Subcutaneous adipose tissue (tissue), 4 donors: ENCODE data around the gene BUD23. TPM values are rescaled to one million over a fixed set of nuclear protein-coding genes. Genes with fewer than 3 reads are reported as not detected.

ENCODE experiments used
- total RNA-seq, 4 donors: library from RNA; depleted of rRNA; stranded (reverse); fragments of >200 nt; gene quantifications; one replicate each; pipeline ENCODE4 v1.1.0, GENCODE V29; 2016
- TF ChIP-seq, protein P1 (sequence below): fragments of 450-650 bp; IDR thresholded peaks from one replicate; pipeline ENCODE4 v1.5.1; 2016; ENCODE audit warnings: low read depth, mild to moderate bottlenecking, control low read depth, antibody characterized with exemption, moderate library complexity

Gene BUD23
- total RNA-seq, 4 donors from 2014 or later = 24.0 to 41.1 (median 32.8) TPM

DNA sequence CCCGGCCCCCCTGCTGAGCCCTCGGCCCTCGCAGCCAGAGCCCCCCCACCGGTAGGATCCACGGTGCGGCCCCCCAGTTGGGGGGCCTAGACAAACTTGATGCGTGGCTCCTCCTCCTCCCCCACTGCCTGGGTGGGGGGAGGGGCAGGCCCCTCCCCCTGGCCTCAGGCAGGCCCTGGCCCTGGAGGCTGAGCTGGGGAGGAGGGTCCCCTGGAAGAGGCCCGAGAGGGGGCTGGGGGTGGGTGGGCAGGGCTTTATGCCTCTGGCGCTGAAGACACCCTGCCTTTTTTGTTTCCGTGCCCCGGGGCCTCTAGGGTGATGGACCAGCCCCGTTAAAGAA is 12.1 kb upstream of the BUD23 start:
- TF ChIP-seq, protein P1, sequence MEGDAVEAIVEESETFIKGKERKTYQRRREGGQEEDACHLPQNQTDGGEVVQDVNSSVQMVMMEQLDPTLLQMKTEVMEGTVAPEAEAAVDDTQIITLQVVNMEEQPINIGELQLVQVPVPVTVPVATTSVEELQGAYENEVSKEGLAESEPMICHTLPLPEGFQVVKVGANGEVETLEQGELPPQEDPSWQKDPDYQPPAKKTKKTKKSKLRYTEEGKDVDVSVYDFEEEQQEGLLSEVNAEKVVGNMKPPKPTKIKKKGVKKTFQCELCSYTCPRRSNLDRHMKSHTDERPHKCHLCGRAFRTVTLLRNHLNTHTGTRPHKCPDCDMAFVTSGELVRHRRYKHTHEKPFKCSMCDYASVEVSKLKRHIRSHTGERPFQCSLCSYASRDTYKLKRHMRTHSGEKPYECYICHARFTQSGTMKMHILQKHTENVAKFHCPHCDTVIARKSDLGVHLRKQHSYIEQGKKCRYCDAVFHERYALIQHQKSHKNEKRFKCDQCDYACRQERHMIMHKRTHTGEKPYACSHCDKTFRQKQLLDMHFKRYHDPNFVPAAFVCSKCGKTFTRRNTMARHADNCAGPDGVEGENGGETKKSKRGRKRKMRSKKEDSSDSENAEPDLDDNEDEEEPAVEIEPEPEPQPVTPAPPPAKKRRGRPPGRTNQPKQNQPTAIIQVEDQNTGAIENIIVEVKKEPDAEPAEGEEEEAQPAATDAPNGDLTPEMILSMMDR = no peak

DNA sequence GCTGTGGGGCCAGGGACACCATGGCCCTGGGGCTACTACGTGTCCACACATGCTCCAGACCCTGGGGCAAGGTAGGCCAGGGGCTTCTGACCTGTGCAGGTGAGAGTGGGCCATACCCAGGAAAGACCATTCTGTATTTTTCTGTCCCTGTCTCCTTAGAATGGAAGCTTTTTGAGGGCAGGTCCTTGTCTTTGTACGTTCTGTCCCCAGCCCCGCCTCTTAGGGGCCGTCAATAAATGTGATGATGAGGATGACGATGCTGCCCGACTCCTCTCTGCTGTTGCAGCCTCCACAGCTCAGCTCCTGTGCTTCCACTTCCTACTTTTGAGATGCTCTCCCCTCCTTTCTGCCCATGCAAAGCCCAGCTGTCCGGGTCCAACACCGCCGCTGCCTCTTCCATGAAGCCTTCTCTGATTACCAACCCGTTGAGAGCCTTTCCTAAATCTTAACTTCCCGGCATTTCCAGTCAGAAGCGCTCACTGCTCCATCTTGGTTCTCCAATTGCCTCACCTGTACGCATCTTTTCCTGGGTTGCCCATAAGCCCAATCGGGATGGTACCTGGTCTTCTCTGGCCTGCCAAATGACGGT is 11.4 kb upstream of the BUD23 start:
- TF ChIP-seq, protein P1 = no peak

DNA sequence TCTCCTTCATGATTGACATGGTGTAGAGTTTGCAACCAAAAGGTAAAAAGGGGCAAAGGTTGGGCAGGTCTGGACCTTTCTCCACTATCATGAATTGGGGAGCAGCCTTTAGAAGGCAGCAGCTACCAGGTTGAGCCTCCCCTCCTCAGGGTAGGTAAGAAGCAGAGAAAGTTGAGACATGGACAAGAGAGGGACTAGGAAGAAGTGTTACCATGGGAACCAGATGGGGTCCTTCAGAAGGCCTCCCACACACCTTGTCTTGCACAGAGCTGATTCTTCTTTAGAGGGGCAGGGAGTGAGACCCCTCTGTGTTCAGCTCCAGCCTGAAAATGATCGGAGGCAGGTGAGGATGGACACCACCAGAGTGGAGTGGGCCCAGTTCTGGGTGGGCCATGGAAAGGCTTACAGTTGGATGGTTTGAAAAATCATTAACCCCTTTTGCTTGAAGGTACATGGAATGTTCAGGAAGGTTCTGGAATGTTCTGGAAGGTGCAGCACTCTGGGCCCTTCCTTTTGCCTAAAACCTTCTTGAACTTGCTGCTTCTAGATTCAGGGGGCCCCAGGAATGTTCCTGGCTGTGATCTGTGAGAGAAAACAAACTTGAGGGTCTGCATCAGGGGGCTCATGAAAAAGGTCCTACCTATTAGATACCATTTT is 8.8 kb upstream of the BUD23 start:
- TF ChIP-seq, protein P1 = no peak

DNA sequence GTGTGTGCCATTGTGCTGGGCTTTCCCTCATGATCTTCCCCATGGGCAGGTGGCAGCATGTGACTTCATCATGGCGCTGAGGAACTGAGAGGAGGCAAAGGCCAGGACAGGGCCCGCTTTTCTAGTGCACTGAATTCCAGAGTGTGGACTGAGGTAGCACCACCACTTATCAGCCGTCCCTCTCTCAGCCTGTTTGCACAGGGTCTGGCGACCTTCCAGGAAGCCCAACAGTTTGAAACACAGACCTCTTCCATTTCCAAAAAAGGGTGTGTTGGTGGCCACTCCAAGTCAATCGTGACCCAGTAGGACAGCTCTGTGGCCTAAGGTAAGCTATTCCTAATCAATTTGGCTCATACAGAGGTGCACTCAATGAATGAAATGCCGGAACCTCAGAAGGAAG is 4.5 kb upstream of the BUD23 start:
- TF ChIP-seq, protein P1 = no peak

DNA sequence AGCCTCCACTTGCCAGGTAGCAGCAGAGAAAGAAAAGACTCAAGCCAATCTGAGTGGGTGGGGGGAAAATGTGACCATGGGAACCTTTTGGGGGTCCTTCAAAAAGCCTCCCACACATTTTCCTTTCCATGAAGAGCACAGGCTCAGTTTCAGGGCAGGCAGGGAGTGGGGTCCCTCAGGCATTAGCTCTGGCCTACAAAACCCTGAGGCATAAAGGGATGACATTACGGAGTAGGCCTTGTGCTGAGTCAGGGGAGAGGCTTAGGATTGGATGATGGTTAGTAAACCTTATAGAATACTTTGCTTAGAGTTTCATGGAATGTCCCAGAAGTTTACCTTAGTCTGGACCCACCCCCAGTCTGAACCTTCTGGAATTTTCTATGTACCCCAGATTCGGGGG is 3.7 kb upstream of the BUD23 start:
- TF ChIP-seq, protein P1 = no peak

DNA sequence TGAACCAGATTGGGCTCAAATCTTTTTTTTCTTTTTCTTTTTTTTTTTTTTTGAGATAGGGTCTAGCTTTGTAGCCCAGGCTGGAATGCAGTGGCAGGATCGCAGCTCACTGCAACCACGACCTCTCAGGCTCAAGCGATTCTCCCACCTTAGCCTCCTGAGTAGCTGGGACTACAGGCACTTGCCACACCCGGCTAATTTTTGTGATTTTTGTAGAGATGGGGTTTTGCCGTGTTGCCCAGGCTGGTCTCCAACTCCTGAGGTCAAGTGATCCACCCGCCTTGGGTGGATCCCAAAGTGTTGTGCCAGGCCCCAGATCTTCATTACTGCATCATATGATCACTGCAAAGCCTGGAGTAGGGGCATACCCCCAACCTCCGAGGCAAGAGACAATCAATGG is 2.9 kb upstream of the BUD23 start:
- TF ChIP-seq, protein P1 = no peak

DNA sequence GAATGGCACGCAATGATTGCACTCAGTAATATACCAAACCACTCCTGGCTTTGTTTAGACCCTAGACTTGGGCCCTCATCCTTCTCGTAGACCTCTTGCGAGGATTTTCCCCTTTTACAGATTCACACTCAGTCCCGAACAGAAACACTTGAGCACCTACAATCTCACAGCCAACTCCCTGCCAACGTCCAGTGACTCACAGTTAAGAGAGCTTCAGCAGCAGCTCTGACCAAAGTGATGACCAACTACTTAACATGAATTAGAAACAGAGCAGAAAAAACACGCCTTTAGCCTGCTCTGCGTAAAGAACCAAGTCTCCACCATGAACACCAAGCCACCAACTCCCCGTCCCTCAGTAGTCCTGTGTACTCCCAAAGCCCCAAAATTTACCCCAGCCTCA is 2.4 kb upstream of the BUD23 start:
- TF ChIP-seq, protein P1 = no peak
